PC-9 (cell line): ENCODE measurements around the gene OCA2. TPM values are rescaled to one million over a fixed set of nuclear protein-coding genes. Genes with fewer than 3 reads are reported as not detected.

Experiments used
- BruUV-seq: library from RNA; stranded (reverse); fragments of 400-500 nt; replicated peaks from 2 replicates; lab custom pipeline; 2021; lab: Mats Ljungman, UMichigan
- CTCF ChIA-PET: fragments of 300-600 bp; sonication (Branson Sonifier 250); formaldehyde crosslinking; loops from one replicate; lab custom pipeline; 2022; ENCODE audit warnings: antibody characterized with exemption; lab: Charles Lee
- POLR2A ChIA-PET: fragments of 300-600 bp; sonication (Branson Sonifier 250); formaldehyde crosslinking; loops from one replicate; lab custom pipeline; 2022; ENCODE audit warnings: antibody characterized with exemption; ENCODE audit not compliant: unreplicated experiment; lab: Charles Lee
- DNase-seq, 2 experiments: peaks; one replicate each; pipeline versions ENCODE4 v3.0.0 to v3.0.0-alpha.2; 2015 to 2022; ENCODE audit warnings: mixed read lengths in 1 of 2
- H2AFZ ChIP-seq: fragments of 200-600 bp; sonication (generic); 2 replicates; pipeline ENCODE4 v1.8.1; 2017; ENCODE audit warnings: antibody characterized with exemption
- H3F3A ChIP-seq: fragments of 200-600 bp; sonication (generic); 2 replicates; pipeline ENCODE4 v1.8.1; 2017; ENCODE audit warnings: antibody characterized with exemption, mild to moderate bottlenecking, low read depth; ENCODE audit not compliant: insufficient read depth
- H3K27ac ChIP-seq: fragments of 200-600 bp; sonication (generic); 2 replicates; pipeline ENCODE4 v1.6.1; 2016; ENCODE audit warnings: mixed run types
- H3K27me3 ChIP-seq: fragments of 200-600 bp; sonication (generic); 2 replicates; pipeline ENCODE4 v1.6.1; 2016; ENCODE audit warnings: low read depth, mixed run types; ENCODE audit not compliant: insufficient read depth
- H3K36me3 ChIP-seq: fragments of 200-600 bp; sonication (generic); 2 replicates; pipeline ENCODE4 v1.6.1; 2016; ENCODE audit warnings: low read depth, mixed run types
- H3K4me1 ChIP-seq: fragments of 200-600 bp; sonication (generic); replicated peaks from 2 replicates; pipeline ENCODE4 v1.6.1; 2016; ENCODE audit warnings: mixed run types; ENCODE audit not compliant: insufficient read depth
- H3K4me2 ChIP-seq: fragments of 200-600 bp; sonication (generic); 2 replicates; pipeline ENCODE4 v1.6.1; 2017; ENCODE audit warnings: mixed run types
- H3K4me3 ChIP-seq: fragments of 200-600 bp; sonication (generic); 2 replicates; pipeline ENCODE4 v1.6.1; 2016; ENCODE audit warnings: mixed run types
- H3K79me2 ChIP-seq: fragments of 200-600 bp; sonication (generic); 2 replicates; pipeline ENCODE4 v1.6.1; 2017; ENCODE audit warnings: low read depth, mixed run types
- H3K9me2 ChIP-seq: fragments of 200-600 bp; sonication (generic); 2 replicates; pipeline ENCODE4 v1.8.1; 2017; ENCODE audit warnings: mild to moderate bottlenecking; ENCODE audit not compliant: insufficient read depth
- H3K9me3 ChIP-seq: fragments of 200-600 bp; sonication (generic); 2 replicates; pipeline ENCODE4 v1.8.1; 2016; ENCODE audit warnings: low read depth; ENCODE audit not compliant: insufficient read depth
- H4K20me1 ChIP-seq: fragments of 200-600 bp; sonication (generic); 2 replicates; pipeline ENCODE4 v1.8.1; 2017; ENCODE audit not compliant: insufficient read depth
- CTCF ChIP-seq: fragments of 200-600 bp; sonication (generic); conservative IDR thresholded peaks from 2 replicates; pipeline ENCODE4 v1.6.1; 2017; ENCODE audit warnings: mixed run types, antibody characterized with exemption, mild to moderate bottlenecking, moderate library complexity
- EZH2 ChIP-seq: fragments of 200-600 bp; sonication (generic); IDR thresholded peaks from 2 replicates; pipeline ENCODE4 v1.8.0; 2017; ENCODE audit warnings: antibody characterized with exemption, low read depth
- intact Hi-C: fragments of 100-400 bp; cut with micrococcal nuclease; formaldehyde crosslinking; loops from one replicate; pipeline ENCODE4 v1.10.0; 2022; ENCODE audit not compliant: unreplicated experiment
- total RNA-seq: library from RNA; stranded (reverse); gene quantifications from 2 replicates; pipeline ENCODE4 v1.2.3, GENCODE V29; 2021

The OCA2 gene
- total RNA-seq, 1 experiment from 2014 or later, result not detected

GRCh38 chr15:27707257-27707656 is 391.9 kb downstream of the OCA2 start:
- no peaks in the 10 kb centered on the region for H3F3A ChIP-seq
- TF ChIP-seq EZH2 (no peak), CTCF (no peak)
- no peak overlapping the region for H2AFZ ChIP-seq
- no peaks in the 10 kb centered on the region for H3K79me2 ChIP-seq
- H3K27me3 ChIP-seq, result no peaks in the 10 kb centered on the region
- H4K20me1 ChIP-seq, result no peaks in the 10 kb centered on the region
- intact Hi-C loops, result no loop called here
- no TSS peak for BruUV-seq
- no peaks in the 10 kb centered on the region for H3K36me3 ChIP-seq
- CTCF ChIA-PET, result no interaction called here
- DNase-seq, result no peak
- no peaks in the 10 kb centered on the region for H3K9me2 ChIP-seq
- POLR2A ChIA-PET, result no interaction called here
- no peaks in the 10 kb centered on the region for H3K9me3 ChIP-seq
- H3K4me2 ChIP-seq, result no peak overlapping the region
- no peak overlapping the region for H3K4me3 ChIP-seq
- no peaks in the 10 kb centered on the region for H3K4me1 ChIP-seq
- H3K27ac ChIP-seq, result no peak overlapping the region

- Histone ChIP-seq H3K27me3 (no peaks in the 10 kb centered on the region), H3K9me2 (no peaks in the 10 kb centered on the region), H3K27ac (no peak overlapping the region), H2AFZ (no peak overlapping the region), H3F3A (no peaks in the 10 kb centered on the region), H3K4me2 (no peak overlapping the region), H3K4me1 (no peaks in the 10 kb centered on the region), H3K4me3 (no peak overlapping the region), H3K9me3 (no peaks in the 10 kb centered on the region), H4K20me1 (no peaks in the 10 kb centered on the region), H3K36me3 (no peaks in the 10 kb centered on the region), H3K79me2 (no peaks in the 10 kb centered on the region)
- intact Hi-C loops, result no loop called here
- TF ChIP-seq CTCF (no peak), EZH2 (no peak)
- ChIA-PET CTCF (no interaction called here), POLR2A (no interaction called here)
- BruUV-seq, result no TSS peak
- DNase-seq, result no peak
These were observed 392.8 kb downstream of the OCA2 start for GRCh38 chr15:27706300-27706699.

DNA sequence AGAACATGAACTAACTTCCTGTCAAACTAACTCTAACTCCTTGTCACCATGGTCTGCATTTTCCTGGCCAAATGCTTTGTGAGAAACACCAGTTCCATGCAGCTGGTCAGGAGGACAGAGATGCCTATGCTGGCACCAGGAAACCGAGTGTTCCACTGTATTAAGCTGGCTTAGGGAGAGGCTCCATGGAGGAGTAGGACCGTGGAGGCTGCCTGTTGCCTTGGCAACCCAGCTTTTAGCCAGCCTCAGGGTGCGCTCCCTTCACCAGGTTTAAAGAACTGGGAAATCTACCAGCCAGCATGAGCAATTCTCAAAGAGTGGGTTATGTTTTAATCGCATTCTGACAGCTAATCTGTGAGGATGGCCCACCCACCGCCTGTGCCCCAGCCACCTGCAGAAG is 394.1 kb downstream of the OCA2 start:
- H3K4me2 ChIP-seq, result no peak overlapping the region
- no TSS peak for BruUV-seq
- no peaks in the 10 kb centered on the region for H3F3A ChIP-seq
- H2AFZ ChIP-seq, result no peak overlapping the region
- H3K9me2 ChIP-seq, result no peaks in the 10 kb centered on the region
- no peaks in the 10 kb centered on the region for H4K20me1 ChIP-seq
- TF ChIP-seq EZH2 (no peak), CTCF (no peak)
- H3K36me3 ChIP-seq, result no peaks in the 10 kb centered on the region
- DNase-seq, result no peak
- no peaks in the 10 kb centered on the region for H3K9me3 ChIP-seq
- no peaks in the 10 kb centered on the region for H3K27me3 ChIP-seq
- CTCF ChIA-PET, result no interaction called here
- intact Hi-C loops, result no loop called here
- no peaks in the 10 kb centered on the region for H3K79me2 ChIP-seq
- H3K4me1 ChIP-seq, result no peaks in the 10 kb centered on the region
- no peak overlapping the region for H3K27ac ChIP-seq
- H3K4me3 ChIP-seq, result no peak overlapping the region
- POLR2A ChIA-PET, result no interaction called here

Other genes with a start within 250 kb of the OCA2 start
- gene HERC2, start 222.9 kb upstream of the OCA2 start, total RNA-seq, result 49.7 and 56.6 TPM in 2 replicates